GM19099 (cell line): Measurements from ENCODE around the gene GSTM3.

Experiments
- POLR2A ChIP-seq: IDR thresholded peaks from 3 replicates; pipeline ENCODE4 v1.6.1; 2011; ENCODE audit warnings: low read depth; ENCODE audit not compliant: insufficient read length; ENCODE audit errors: extremely low read depth

Gene GSTM3

GRCh38 chr1:109757936-109758786, 17.3 kb upstream of the GSTM3 start:
- no peak for TF ChIP-seq POLR2A

- TF ChIP-seq POLR2A: no peak
These were observed 16.1 kb upstream of the GSTM3 start for GRCh38 chr1:109756848-109757521.

- TF ChIP-seq POLR2A: no peak
These were observed 13.9 kb upstream of the GSTM3 start for GRCh38 chr1:109754738-109755137.

GRCh38 chr1:109751531-109752260, 10.9 kb upstream of the GSTM3 start:
- no peak for TF ChIP-seq POLR2A

GRCh38 chr1:109750920-109751319, 10.1 kb upstream of the GSTM3 start:
- TF ChIP-seq POLR2A: no peak

GRCh38 chr1:109750241-109750882, 9.5 kb upstream of the GSTM3 start:
- no peak for TF ChIP-seq POLR2A

- TF ChIP-seq POLR2A: no peak
These were observed 8.4 kb upstream of the GSTM3 start for GRCh38 chr1:109749221-109749620.

- TF ChIP-seq POLR2A: no peak
These were observed 862 bp downstream of the GSTM3 start for GRCh38 chr1:109739738-109740614.

- no peak for TF ChIP-seq POLR2A
These were observed 7.5 kb downstream of the GSTM3 start for GRCh38 chr1:109733236-109733870.

GRCh38 chr1:109732390-109732881, 8.4 kb downstream of the GSTM3 start:
- TF ChIP-seq POLR2A: no peak

- no peak for TF ChIP-seq POLR2A
These were observed 10.2 kb downstream of the GSTM3 start for GRCh38 chr1:109730666-109731065.

- no peak for TF ChIP-seq POLR2A
These were observed 12.0 kb downstream of the GSTM3 start for GRCh38 chr1:109728870-109729269.

- TF ChIP-seq POLR2A: no peak
These were observed 14.0 kb downstream of the GSTM3 start for GRCh38 chr1:109726728-109727373.
